Limb (tissue), 2 donors: Measurements from ENCODE around the gene SLC6A6.
"Not testable (repeated sequence)": the region's sequence is repeated elsewhere in the genome, so short reads cannot be mapped to it uniquely, and the experiment has no call there.

ENCODE experiments used
- DNase-seq, 2 donors: peaks; one replicate each; pipeline ENCODE4 v3.0.0-alpha.2; 2016; ENCODE audit errors: extremely low spot score in 2 of 2

SLC6A6 gene

DNA sequence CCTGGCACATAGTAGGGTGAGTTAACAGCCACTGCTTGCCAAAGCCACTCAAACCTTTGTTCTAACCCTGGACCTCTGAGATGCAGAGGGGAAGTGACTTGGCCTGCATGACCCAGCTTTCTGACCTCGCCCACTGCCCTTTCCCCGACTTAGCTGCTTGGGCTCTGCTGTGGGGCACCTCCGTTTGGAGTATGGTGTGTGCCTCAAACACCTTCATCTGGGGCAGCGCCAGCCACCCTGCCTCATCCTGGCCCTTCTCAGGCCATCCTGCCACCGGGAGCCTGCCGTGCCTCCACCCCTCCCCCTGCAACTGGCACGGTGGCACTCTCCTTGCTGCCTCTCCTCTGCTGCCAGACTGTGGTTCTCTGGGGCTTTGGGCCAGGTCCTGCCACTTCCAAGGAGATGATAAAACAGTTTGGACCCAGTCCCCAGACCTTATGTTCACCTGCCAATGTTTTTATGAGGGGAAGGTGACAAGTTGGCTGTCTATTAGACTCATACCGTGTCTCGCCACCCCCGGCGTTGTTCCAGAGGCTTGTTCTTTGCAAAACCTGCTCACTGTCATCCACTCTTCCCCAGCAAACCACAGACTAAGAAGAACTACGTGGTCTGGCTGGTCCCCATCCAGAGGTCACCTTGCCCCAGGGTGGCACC is 32.2 kb downstream of the SLC6A6 start:
- no peak for DNase-seq

- no peak for DNase-seq
Observed at GRCh38 chr3:14435175-14436014, 33.0 kb downstream of the SLC6A6 start.

DNA sequence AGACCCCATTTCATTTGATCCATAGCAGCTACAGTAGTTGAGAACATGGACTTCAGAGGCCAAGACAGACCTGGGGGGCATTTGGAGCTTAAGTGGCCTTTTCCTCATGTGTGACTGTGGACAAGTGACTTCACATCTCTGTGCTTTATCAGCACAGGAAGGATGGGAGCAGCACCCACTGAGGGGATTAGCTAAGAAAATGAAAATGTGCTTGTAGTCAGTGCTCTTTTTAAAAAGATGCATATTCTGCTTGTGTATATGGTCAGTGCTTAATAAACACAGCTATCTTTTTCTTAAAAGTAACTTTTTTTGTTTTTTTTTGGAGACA is 34.5 kb downstream of the SLC6A6 start:
- DNase-seq: no peak

DNA sequence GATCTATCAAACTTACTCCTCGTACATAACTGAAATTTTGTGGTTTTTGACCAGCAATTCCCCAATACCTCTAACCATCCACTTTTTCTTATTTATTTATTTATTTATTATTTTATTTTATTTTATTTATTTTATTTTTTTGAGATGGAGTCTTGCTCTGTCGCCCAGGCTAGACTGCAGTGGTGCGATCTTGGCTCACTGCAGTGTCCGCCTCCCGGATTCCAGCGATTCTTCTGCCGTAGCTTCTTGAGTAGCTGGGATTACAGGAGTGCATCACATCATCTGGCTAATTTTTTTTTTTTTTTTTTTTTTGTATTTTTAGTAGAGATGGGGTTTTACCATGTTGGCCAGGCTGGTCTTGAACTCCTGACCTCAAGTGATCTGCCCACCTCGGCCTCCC is 35.3 kb downstream of the SLC6A6 start:
- not testable (repeated sequence) for DNase-seq

DNA sequence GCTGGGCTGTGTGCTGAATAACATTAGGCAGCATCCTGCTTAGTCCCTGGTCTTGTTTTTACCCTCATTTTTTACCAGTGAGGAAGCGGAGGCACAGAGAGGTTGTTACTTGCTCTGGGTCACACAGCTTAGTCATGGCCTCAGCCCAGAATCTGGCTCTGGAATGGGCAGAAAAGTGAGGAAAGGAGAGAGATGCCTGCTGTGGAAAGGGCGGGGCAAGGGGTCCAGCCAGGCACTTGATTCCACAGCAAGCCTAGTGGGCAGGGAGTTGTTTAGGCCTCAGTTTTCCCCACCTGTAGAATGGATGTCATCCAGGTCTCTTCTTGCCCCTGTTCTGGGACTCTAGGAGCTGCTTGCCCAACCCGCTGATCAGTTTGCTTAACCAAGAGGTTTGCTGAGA is 35.9 kb downstream of the SLC6A6 start:
- no peak for DNase-seq

GRCh38 chr3:14438929-14439328 is 36.5 kb downstream of the SLC6A6 start:
- no peak for DNase-seq

DNA sequence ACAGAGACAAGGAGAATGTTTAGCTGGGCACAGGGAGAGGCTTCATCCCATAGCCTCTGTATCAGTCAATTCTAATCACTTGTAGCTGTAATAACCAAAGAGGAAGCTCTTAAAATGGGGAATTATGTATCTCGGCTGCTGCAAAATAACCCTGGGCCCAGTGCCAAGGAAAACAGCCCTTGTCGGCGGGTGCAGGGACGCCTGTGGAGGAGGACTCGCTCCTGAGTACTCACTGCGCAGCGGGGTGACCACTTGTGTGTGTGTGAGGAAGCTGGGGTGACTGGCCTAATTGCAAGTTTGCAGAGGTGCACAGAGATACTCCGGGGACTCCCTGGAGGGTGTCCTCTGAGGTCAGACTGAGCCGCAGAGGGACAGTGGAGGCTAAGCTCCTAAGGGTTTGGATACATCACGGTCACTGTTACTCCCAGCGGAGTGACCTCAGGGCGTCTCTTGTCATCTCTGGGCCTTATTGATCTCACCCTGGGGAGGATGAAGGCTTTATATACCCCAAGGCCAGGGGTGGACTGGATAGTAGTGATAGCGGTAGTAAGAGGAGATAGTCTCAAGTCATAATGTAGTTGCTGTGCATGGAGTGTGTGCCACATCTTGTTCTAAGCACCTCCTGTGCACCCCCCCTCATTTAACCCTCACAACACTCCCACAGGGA is 37.2 kb downstream of the SLC6A6 start:
- peak in 1 of 2 donors; percentile 67 for DNase-seq

DNA sequence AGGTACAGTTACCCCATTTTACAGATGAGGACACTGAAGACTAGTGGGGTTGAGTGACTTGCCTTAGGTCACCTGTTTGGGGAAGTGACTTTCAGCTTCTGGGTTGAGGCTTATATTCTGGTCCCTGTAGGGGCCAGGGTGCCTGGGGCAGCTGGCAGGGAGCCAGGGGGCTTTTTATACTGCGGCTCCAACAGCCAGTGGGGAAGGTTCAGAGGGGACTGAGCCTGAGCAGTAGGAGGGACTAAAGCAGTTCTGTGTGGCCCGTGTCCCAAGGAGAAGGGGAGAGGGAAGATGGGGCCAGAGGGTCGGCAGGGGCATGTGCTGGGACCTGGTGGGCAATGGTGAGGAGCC is 37.7 kb downstream of the SLC6A6 start:
- no peak for DNase-seq

DNA sequence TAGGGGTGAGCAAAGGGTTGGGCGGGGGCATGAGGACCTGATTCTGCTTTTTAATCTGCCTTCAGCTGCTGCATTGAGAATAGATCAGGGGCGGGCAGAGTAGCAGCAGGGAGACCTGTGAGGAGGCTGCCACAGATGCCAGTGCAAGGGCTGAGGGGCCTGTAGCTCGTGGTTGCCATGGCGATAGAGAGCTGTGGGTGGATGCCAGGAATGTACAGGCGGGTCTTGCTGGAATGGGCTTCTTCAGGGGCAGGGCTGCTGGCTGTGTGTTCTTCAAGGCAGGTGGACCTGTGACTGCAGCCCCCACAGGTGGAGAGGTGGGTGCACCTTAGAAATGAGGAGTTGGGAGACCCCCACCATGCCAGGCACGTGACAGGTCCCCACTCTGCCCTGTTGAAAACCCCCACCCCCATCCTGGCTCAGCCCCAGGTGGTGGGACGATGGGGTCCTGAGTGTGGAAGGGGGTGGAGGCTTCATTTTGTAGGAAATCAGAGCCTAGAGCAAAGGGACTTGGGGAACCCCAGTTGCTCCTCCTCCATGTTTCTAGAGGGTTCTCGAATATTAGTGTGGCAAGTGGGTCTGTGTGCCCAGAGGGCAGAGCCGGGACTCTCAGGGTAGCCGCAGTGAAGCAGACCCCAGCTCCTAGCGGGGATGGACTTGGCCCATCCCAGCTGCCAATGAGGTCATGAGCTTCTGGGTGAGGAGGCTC is 38.3 kb downstream of the SLC6A6 start:
- DNase-seq: peak in 1 of 2 donors; percentile 80

- DNase-seq: no peak
Observed at GRCh38 chr3:14441240-14441919, 39.0 kb downstream of the SLC6A6 start.

GRCh38 chr3:14441920-14442300 is 39.5 kb downstream of the SLC6A6 start:
- DNase-seq: no peak

- no peak for DNase-seq
Observed at GRCh38 chr3:14444380-14444779, 42.0 kb downstream of the SLC6A6 start.

- DNase-seq: no peak
Observed at GRCh38 chr3:14445773-14446172, 43.4 kb downstream of the SLC6A6 start.

GRCh38 chr3:14446988-14447570 is 44.7 kb downstream of the SLC6A6 start:
- DNase-seq: no peak

DNA sequence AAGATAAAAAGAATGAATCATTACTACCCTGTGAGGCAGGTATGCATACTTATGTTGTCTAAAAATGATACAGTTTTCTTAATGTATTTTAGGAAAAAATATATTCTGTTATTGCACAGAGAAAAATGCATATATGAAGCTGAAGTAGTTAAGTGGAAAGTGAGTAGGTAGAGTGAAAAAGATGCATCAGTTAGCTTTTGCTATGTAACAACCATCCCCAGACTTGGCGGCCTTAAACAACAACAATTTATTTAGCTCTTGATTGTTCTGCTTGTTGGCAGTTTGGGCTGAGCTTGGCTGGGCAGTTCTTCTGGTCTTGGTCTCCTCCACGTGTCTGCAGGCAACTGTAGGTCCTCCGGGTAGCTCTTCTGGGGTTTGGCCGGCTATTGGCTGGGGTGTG is 45.7 kb downstream of the SLC6A6 start:
- DNase-seq: no peak

- DNase-seq: no peak
Observed at GRCh38 chr3:14448756-14449727, 46.6 kb downstream of the SLC6A6 start.

- DNase-seq: no peak
Observed at GRCh38 chr3:14450506-14450905, 48.1 kb downstream of the SLC6A6 start.

GRCh38 chr3:14450922-14451606 is 48.7 kb downstream of the SLC6A6 start:
- DNase-seq: no peak
